ENCODE data around the gene TUBD1.
A peak's percentile ranks its signal among the peaks of the same experiment; 100 is the strongest.

TUBD1 gene

GRCh38 chr17:59826706-59827453 is 65.9 kb downstream of the TUBD1 start:
- FAIRE-seq = peak; percentile 38
- DNase-seq (ENCODE audit: insufficient read length) = no peak
- TF ChIP-seq TAF1 (IDR thresholded peaks at IDR 0.05; ENCODE audit: borderline replicate concordance, low read depth, low read length) = no peak
- no peak for TF ChIP-seq POLR2A (IDR thresholded peaks at IDR 0.05; ENCODE audit: low read depth, low read length)

GRCh38 chr17:59825533-59826322 is 67.0 kb downstream of the TUBD1 start:
- peak; percentile 81 for FAIRE-seq
- TF ChIP-seq TAF1 (IDR thresholded peaks at IDR 0.05; ENCODE audit: borderline replicate concordance, low read depth, low read length) (no peak), POLR2AphosphoS5 (IDR thresholded peaks at IDR 0.05; ENCODE audit: low read depth, low read length) (no peak), POLR2A (IDR thresholded peaks at IDR 0.05; ENCODE audit: low read depth, low read length) (no peak)
- no peak for DNase-seq (ENCODE audit: insufficient read length)

GRCh38 chr17:59815965-59816364 is 76.8 kb downstream of the TUBD1 start:
- DNase-seq (ENCODE audit: insufficient read length) (no peak), FAIRE-seq (no peak)
- TF ChIP-seq POLR2AphosphoS5 (IDR thresholded peaks at IDR 0.05; ENCODE audit: low read depth, low read length) = no peak
- no peak for TF ChIP-seq TAF1 (IDR thresholded peaks at IDR 0.05; ENCODE audit: borderline replicate concordance, low read depth, low read length)
- no peak for TF ChIP-seq POLR2A (IDR thresholded peaks at IDR 0.05; ENCODE audit: low read depth, low read length)

- DNase-seq (ENCODE audit: insufficient read length) = no peak
- TF ChIP-seq POLR2A (IDR thresholded peaks at IDR 0.05; ENCODE audit: low read depth, low read length) = no peak
- TF ChIP-seq POLR2AphosphoS5 (IDR thresholded peaks at IDR 0.05; ENCODE audit: low read depth, low read length) = no peak
- TF ChIP-seq TAF1 (IDR thresholded peaks at IDR 0.05; ENCODE audit: borderline replicate concordance, low read depth, low read length) = no peak
- no peak for FAIRE-seq
Observed at GRCh38 chr17:59814685-59815084, 78.1 kb downstream of the TUBD1 start.

- DNase-seq (ENCODE audit: insufficient read length) = no peak
- FAIRE-seq = no peak
- no peak for TF ChIP-seq POLR2A (IDR thresholded peaks at IDR 0.05; ENCODE audit: low read depth, low read length)
- no peak for TF ChIP-seq TAF1 (IDR thresholded peaks at IDR 0.05; ENCODE audit: borderline replicate concordance, low read depth, low read length)
- no peak for TF ChIP-seq POLR2AphosphoS5 (IDR thresholded peaks at IDR 0.05; ENCODE audit: low read depth, low read length)
Observed at GRCh38 chr17:59814276-59814675, 78.5 kb downstream of the TUBD1 start.

GRCh38 chr17:59812139-59812538 is 80.6 kb downstream of the TUBD1 start:
- no peak for TF ChIP-seq POLR2A (IDR thresholded peaks at IDR 0.05; ENCODE audit: low read depth, low read length)
- TF ChIP-seq POLR2AphosphoS5 (IDR thresholded peaks at IDR 0.05; ENCODE audit: low read depth, low read length) = no peak
- TF ChIP-seq TAF1 (IDR thresholded peaks at IDR 0.05; ENCODE audit: borderline replicate concordance, low read depth, low read length) = no peak
- FAIRE-seq = peak; percentile 30
- no peak for DNase-seq (ENCODE audit: insufficient read length)

- TF ChIP-seq TAF1 (IDR thresholded peaks at IDR 0.05; ENCODE audit: borderline replicate concordance, low read depth, low read length) = no peak
- TF ChIP-seq POLR2A (IDR thresholded peaks at IDR 0.05; ENCODE audit: low read depth, low read length) = no peak
- no peak for TF ChIP-seq POLR2AphosphoS5 (IDR thresholded peaks at IDR 0.05; ENCODE audit: low read depth, low read length)
- no peak for DNase-seq (ENCODE audit: insufficient read length)
- FAIRE-seq = no peak
Observed at GRCh38 chr17:59811209-59811608, 81.5 kb downstream of the TUBD1 start.

GRCh38 chr17:59810894-59811153 is 81.9 kb downstream of the TUBD1 start:
- DNase-seq (ENCODE audit: insufficient read length) = no peak
- TF ChIP-seq POLR2AphosphoS5 (IDR thresholded peaks at IDR 0.05; ENCODE audit: low read depth, low read length) = no peak
- no peak for TF ChIP-seq TAF1 (IDR thresholded peaks at IDR 0.05; ENCODE audit: borderline replicate concordance, low read depth, low read length)
- TF ChIP-seq POLR2A (IDR thresholded peaks at IDR 0.05; ENCODE audit: low read depth, low read length) = no peak
- no peak for FAIRE-seq

Data from GM12892 (cell line).